NCI-H2081 treated with DMSO at 0.1 percent for 48 hours (cell line): ENCODE data around the gene INPP5D.
"Not testable (repeated sequence)": the region's sequence is repeated elsewhere in the genome, so short reads cannot be mapped to it uniquely, and the experiment has no call there.

Experiments used
- DNase-seq: peaks from one replicate; lab custom pipeline; 2025; lab: John Stamatoyannopoulos, UW

The INPP5D gene

GRCh38 chr2:233032551-233033320, 27.4 kb upstream of the INPP5D start, which contains the start of gene NEU2:
Gene NEU2 (plus strand): TSS chr2:233032672. CDS start chr2:233032672, 0 bp downstream.
- no peak for DNase-seq

- DNase-seq = no peak
These were observed 26.5 kb upstream of the INPP5D start for GRCh38 chr2:233033672-233034071.

- no peak for DNase-seq
These were observed 25.9 kb upstream of the INPP5D start for GRCh38 chr2:233034091-233034882.

GRCh38 chr2:233035426-233036161, 24.5 kb upstream of the INPP5D start:
- DNase-seq = no peak

GRCh38 chr2:233036162-233036838, 23.8 kb upstream of the INPP5D start:
- no peak for DNase-seq

- no peak for DNase-seq
These were observed 23.1 kb upstream of the INPP5D start for GRCh38 chr2:233037078-233037477.

- DNase-seq = no peak
These were observed 20.8 kb upstream of the INPP5D start for GRCh38 chr2:233039212-233039845.

GRCh38 chr2:233039846-233040530, 20.2 kb upstream of the INPP5D start:
- no peak for DNase-seq

- DNase-seq = no peak
These were observed 19.6 kb upstream of the INPP5D start for GRCh38 chr2:233040571-233040970.

GRCh38 chr2:233041722-233042323, 18.3 kb upstream of the INPP5D start:
- DNase-seq = no peak

GRCh38 chr2:233042549-233042948, 17.6 kb upstream of the INPP5D start:
- no peak for DNase-seq

- DNase-seq = no peak
These were observed 15.1 kb upstream of the INPP5D start for GRCh38 chr2:233044974-233045605.

GRCh38 chr2:233047206-233047605, 12.9 kb upstream of the INPP5D start:
- no peak for DNase-seq

- no peak for DNase-seq
These were observed 12.5 kb upstream of the INPP5D start for GRCh38 chr2:233047667-233048066.

- DNase-seq = no peak
These were observed 11.5 kb upstream of the INPP5D start for GRCh38 chr2:233048569-233049193.

GRCh38 chr2:233049194-233049761, 10.9 kb upstream of the INPP5D start:
- no peak for DNase-seq

GRCh38 chr2:233051241-233052149, 8.6 kb upstream of the INPP5D start:
- no peak for DNase-seq

GRCh38 chr2:233052517-233052916, 7.6 kb upstream of the INPP5D start:
- DNase-seq = not testable (repeated sequence)
